Lung (tissue), 12 donors: ENCODE measurements around the gene UST. TPM values are rescaled to one million over a fixed set of nuclear protein-coding genes. Genes with fewer than 3 reads are reported as not detected.

Experiments
- ATAC-seq: fragments of 200-7000 bp; cut with Tn5 transposase; one replicate; pipeline ENCODE4 v1.9.1; 2020; ENCODE audit warnings: moderate number of reproducible peaks; ENCODE audit not compliant: insufficient read depth, low FRiP score
- DNase-seq, 3 donors: peaks; one replicate each; pipeline ENCODE4 v3.0.0-alpha.2; 2013 to 2017
- H3K27ac ChIP-seq, 2 donors: one replicate each; pipeline ENCODE4 v1.5.1; 2013; ENCODE audit warnings: mild to moderate bottlenecking in 2 of 2, moderate library complexity in 2 of 2, control low read depth in 1 of 2, inconsistent platforms in 1 of 2, low read depth in 1 of 2, low read length in 1 of 2
- H3K27me3 ChIP-seq, 3 donors: one replicate each; pipeline ENCODE4 v1.5.1; 2013; ENCODE audit warnings: low read length in 2 of 3; ENCODE audit not compliant: control insufficient read depth in 3 of 3, insufficient read depth in 3 of 3
- H3K36me3 ChIP-seq, 4 donors: one replicate each; pipeline ENCODE4 v1.5.1; 2013; ENCODE audit warnings: low read length in 4 of 4, mild to moderate bottlenecking in 1 of 4, moderate library complexity in 1 of 4; ENCODE audit not compliant: control insufficient read depth in 4 of 4, insufficient read depth in 4 of 4
- H3K4me1 ChIP-seq, 5 donors: one replicate each; pipeline ENCODE4 v1.5.1; 2013; ENCODE audit warnings: low read length in 5 of 5, mild to moderate bottlenecking in 2 of 5, moderate library complexity in 1 of 5; ENCODE audit not compliant: control insufficient read depth in 5 of 5, insufficient read depth in 5 of 5
- H3K4me3 ChIP-seq: one replicate; pipeline ENCODE4 v1.5.1; 2013; ENCODE audit warnings: mild to moderate bottlenecking, control low read depth, moderate library complexity
- H3K9ac ChIP-seq, 2 donors: one replicate each; pipeline ENCODE4 v1.5.1; 2013; ENCODE audit warnings: low read length in 2 of 2, control low read depth in 1 of 2; ENCODE audit not compliant: insufficient read depth in 1 of 2
- H3K9me3 ChIP-seq, 4 donors: one replicate each; pipeline ENCODE4 v1.5.1; 2013; ENCODE audit warnings: low read length in 3 of 4, mild to moderate bottlenecking in 1 of 4, moderate library complexity in 1 of 4; ENCODE audit not compliant: control insufficient read depth in 4 of 4, insufficient read depth in 3 of 4
- WGBS, 2 donors: extraction: QIAGEN DNeasy Blood & Tissue Kit; methylation state at CpG; one replicate each; pipeline ENCODE4 v1.1.7; 2013; 5-methylcytosine and 5-hydroxymethylcytosine counted together
- polyA plus RNA-seq, 2 donors: library from polyadenylated mRNA; stranded (reverse); fragments of 200-250 nt; gene quantifications; one replicate each; pipeline ENCODE4 v1.2.1, GENCODE V29; 2013
- total RNA-seq, 2 donors: library from RNA; depleted of rRNA in 1 of 2; stranded (reverse); fragments of >200 nt in 1 of 2; gene quantifications; one replicate each; pipeline ENCODE4 v1.2.1, GENCODE V29; 2014 to 2021
- TF ChIP-seq, protein P1 (sequence below): IDR thresholded peaks from 2 replicates; pipeline ENCODE4 v1.5.1; 2012; ENCODE audit warnings: mild to moderate bottlenecking; ENCODE audit errors: control extremely low read depth, extremely low read depth
- donor health status: control.
- donor health status: control.
- donor health status: Bipolar disorder and iron deficiency.
- donor health status: healthy.
- donor health status: DM: yes; HTN: yes; CAD: no.

The UST gene
- total and polyA plus RNA-seq, 4 donors: 4.5 to 24.0 (median 7.1) TPM

- H3K36me3 ChIP-seq: no peaks in the 10 kb centered on the region
- no peak overlapping the region for H3K27ac ChIP-seq
- peaks cover 0 to 12% (median 0%) of the 10 kb centered on the region in 5 donors for H3K4me1 ChIP-seq
- no peaks in the 10 kb centered on the region for H3K9me3 ChIP-seq
- H3K27me3 ChIP-seq: no peaks in the 10 kb centered on the region
- ATAC-seq: no peak
- WGBS, 2 donors: 92 to 94% methylated on average over 2 of the region's 2 CpGs
- no peak for DNase-seq
- H3K4me3 ChIP-seq: no peak overlapping the region
- TF ChIP-seq, protein P1, sequence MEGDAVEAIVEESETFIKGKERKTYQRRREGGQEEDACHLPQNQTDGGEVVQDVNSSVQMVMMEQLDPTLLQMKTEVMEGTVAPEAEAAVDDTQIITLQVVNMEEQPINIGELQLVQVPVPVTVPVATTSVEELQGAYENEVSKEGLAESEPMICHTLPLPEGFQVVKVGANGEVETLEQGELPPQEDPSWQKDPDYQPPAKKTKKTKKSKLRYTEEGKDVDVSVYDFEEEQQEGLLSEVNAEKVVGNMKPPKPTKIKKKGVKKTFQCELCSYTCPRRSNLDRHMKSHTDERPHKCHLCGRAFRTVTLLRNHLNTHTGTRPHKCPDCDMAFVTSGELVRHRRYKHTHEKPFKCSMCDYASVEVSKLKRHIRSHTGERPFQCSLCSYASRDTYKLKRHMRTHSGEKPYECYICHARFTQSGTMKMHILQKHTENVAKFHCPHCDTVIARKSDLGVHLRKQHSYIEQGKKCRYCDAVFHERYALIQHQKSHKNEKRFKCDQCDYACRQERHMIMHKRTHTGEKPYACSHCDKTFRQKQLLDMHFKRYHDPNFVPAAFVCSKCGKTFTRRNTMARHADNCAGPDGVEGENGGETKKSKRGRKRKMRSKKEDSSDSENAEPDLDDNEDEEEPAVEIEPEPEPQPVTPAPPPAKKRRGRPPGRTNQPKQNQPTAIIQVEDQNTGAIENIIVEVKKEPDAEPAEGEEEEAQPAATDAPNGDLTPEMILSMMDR: no peak
- H3K9ac ChIP-seq: no peak overlapping the region
These were observed 42.9 kb upstream of the UST start for GRCh38 chr6:148703900-148704299.

GRCh38 chr6:148704400-148705246 lies 42.2 kb upstream of the UST start:
- no peak for DNase-seq
- H3K27ac ChIP-seq: no peak overlapping the region
- TF ChIP-seq, protein P1: no peak
- no peak for ATAC-seq
- no peaks in the 10 kb centered on the region for H3K27me3 ChIP-seq
- no peak overlapping the region for H3K9ac ChIP-seq
- H3K4me1 ChIP-seq: peaks cover 0 to 11% (median 0%) of the 10 kb centered on the region in 5 donors
- no peak overlapping the region for H3K4me3 ChIP-seq
- no peaks in the 10 kb centered on the region for H3K36me3 ChIP-seq
- H3K9me3 ChIP-seq: no peaks in the 10 kb centered on the region
- WGBS, 2 donors: 74 to 81% methylated on average over 7 of the region's 7 CpGs

GRCh38 chr6:148708707-148709106 lies 38.1 kb upstream of the UST start:
- no peaks in the 10 kb centered on the region for H3K9me3 ChIP-seq
- no peaks in the 10 kb centered on the region for H3K4me1 ChIP-seq
- no peaks in the 10 kb centered on the region for H3K27me3 ChIP-seq
- TF ChIP-seq, protein P1: no peak
- peak in 1 of 3 donors; percentile 11 for DNase-seq
- H3K4me3 ChIP-seq: no peak overlapping the region
- H3K36me3 ChIP-seq: no peaks in the 10 kb centered on the region
- 87 to 92% methylated on average over 1 of the region's 1 CpG for WGBS, 2 donors
- no peak overlapping the region for H3K27ac ChIP-seq
- H3K9ac ChIP-seq: no peak overlapping the region
- no peak for ATAC-seq
